ENCODE data around the gene SLX4.

DNA sequence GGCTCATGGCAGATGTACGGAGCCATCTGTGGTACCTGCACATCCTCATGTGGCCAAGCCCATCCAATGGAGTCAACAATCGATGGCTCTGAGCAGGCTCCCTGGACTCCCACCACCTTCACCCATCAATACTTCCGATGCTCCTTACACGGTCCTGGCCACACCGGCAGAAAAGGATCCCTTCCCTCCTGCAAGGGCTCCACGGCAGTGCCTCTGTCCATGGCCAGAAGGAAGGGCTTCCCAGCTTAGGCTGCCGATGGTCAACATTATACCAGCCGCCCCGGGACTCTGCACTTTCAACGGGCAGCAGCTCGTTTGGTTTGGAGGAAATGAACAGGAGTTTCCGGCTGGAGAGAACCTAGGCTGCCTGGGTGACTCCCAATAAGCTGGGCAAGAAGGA lies 13.2 kb downstream of the SLX4 start:
- TF ChIP-seq OSR1 (CRISPR knock-in tag; IDR thresholded peaks at IDR 0.05) (no peak), PPARA (CRISPR knock-in tag; IDR thresholded peaks at IDR 0.05; ENCODE audit: borderline replicate concordance) (no peak), ZNF70 (CRISPR knock-in tag; IDR thresholded peaks at IDR 0.05) (no peak), ZFP3 (CRISPR knock-in tag; IDR thresholded peaks at IDR 0.05) (no peak), SNAI2 (CRISPR knock-in tag; IDR thresholded peaks at IDR 0.05) (no peak), TCF4 (CRISPR knock-in tag; IDR thresholded peaks at IDR 0.05; ENCODE audit: borderline replicate concordance) (no peak), ZNF565 (CRISPR knock-in tag; conservative IDR thresholded peaks at IDR 0.05; ENCODE audit: low read depth) (no peak)
